HG03442 (cell line): Measurements from ENCODE around the gene ATXN7L1.
"Not testable (repeated sequence)": the region's sequence is repeated elsewhere in the genome, so short reads cannot be mapped to it uniquely, and the experiment has no call there.

Source experiments
- ATAC-seq: cut with Tn5 transposase; IDR thresholded peaks from one replicate; pipeline ENCODE4 v1.9.1; 2021; ENCODE audit warnings: mild to moderate bottlenecking, moderate library complexity; ENCODE audit not compliant: unreplicated experiment

Gene ATXN7L1

DNA sequence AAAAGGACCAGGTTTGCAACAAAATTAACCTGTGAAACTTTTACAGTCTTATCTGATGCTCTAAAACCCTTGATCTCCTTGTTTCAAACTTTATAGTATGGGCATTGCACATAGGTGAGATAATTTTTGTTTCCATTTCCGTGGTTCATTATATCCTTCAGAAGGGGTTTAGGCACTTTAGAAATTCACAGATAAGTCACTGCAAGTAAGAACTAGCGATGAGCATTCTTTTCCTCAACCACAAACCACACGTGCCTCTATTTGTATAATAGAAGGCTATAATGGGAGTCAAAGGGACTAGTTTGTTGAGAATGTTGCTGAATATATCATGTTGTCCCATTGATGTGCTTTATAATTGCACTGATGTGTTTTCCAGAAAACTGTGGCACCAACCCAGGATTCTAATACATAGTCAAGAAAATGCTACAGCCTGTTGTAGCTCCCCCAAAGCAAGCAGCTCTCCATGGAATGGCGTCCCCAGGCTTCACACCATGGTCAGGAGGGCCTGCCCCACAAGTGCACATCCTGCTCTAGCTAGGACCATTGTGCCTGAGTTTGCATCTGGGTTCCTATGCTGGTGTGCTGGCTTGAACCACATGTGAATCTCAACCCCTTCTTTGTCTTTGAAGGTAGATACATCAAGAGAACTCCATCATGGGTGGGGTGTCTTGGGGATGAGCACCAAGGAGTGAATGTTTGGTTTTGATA, 14.0 kb upstream of the ATXN7L1 start:
- ATAC-seq: no peak

- ATAC-seq: no peak
Measured at GRCh38 chr7:105887569-105888189, 11.3 kb upstream of the ATXN7L1 start.

DNA sequence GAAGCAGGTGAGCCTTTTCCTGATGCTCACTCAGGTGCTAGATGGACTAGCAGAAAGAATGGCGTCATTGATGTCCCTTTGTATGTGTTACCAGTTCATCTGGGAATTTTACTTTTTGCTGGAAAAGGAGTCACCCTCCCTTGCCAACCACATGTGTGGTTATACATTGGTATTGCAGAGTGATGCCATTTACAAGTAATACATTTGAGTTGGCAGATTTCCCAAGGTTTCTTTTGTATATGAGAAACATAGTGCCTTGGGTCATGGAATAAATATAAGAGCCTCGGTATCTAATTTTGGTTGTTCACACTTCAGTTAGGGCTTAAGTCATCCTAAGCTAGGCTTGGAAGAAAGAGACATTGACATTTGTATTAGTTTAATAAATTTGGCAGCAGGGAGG, 10.4 kb upstream of the ATXN7L1 start:
- ATAC-seq: no peak

GRCh38 chr7:105885387-105886111, 9.2 kb upstream of the ATXN7L1 start:
- no peak for ATAC-seq

DNA sequence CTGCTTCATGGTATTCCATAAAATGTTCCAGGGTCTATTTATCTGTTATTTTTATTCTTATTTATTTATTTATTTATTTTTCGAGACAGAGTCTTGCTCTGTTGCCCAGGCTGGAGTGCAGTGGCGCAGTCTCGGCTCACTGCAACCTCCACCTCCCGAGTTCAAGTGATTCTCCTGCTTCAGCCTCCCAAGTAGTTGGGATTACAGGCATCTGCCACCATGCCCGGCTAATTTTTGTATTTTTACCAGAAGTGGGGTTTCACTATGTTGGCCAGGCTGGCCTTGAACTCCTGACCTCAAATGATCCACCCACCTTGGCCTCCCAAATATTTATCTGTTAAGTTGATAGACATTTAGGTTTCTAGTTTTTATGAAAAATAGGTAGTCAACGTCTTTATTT, 6.8 kb upstream of the ATXN7L1 start:
- ATAC-seq: not testable (repeated sequence)

- ATAC-seq: no peak
Measured at GRCh38 chr7:105881439-105881838, 5.0 kb upstream of the ATXN7L1 start.

DNA sequence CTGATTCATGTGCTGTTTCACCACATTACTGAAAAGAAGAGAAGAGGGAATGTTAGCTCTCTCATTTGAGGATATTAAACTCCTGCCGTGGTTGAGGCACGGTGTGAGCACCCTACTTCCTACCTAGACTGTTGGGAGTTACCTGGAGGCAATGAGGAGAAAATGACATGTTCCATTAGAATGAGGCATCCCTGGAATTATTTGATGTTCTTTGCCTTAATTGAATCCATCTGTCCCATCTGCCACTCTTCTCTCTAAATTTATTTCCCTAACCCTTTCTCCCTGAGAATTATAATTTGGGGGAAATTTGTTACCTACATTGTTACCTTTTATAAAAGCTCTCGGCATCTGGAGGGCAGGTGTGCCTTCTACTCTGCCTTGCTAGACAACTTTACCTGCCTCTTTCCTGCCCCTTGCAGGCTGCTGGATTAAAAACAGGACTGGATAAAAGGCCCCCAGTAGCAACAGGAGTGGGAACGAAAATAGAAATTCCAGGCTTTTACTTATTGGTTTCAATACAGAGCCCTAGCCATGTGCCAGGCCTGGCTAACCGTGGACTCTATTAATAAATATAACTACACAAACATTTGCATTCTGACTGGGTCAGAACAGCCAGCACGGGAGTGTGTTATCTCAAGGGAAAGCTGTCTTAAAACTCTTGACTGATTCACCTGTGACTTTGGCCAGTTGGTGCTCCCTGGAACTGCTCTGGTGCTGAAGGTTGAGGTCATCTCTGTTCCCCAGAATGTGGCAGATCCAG, 4.4 kb upstream of the ATXN7L1 start:
- no peak for ATAC-seq

GRCh38 chr7:105879782-105880181, 3.4 kb upstream of the ATXN7L1 start:
- no peak for ATAC-seq

DNA sequence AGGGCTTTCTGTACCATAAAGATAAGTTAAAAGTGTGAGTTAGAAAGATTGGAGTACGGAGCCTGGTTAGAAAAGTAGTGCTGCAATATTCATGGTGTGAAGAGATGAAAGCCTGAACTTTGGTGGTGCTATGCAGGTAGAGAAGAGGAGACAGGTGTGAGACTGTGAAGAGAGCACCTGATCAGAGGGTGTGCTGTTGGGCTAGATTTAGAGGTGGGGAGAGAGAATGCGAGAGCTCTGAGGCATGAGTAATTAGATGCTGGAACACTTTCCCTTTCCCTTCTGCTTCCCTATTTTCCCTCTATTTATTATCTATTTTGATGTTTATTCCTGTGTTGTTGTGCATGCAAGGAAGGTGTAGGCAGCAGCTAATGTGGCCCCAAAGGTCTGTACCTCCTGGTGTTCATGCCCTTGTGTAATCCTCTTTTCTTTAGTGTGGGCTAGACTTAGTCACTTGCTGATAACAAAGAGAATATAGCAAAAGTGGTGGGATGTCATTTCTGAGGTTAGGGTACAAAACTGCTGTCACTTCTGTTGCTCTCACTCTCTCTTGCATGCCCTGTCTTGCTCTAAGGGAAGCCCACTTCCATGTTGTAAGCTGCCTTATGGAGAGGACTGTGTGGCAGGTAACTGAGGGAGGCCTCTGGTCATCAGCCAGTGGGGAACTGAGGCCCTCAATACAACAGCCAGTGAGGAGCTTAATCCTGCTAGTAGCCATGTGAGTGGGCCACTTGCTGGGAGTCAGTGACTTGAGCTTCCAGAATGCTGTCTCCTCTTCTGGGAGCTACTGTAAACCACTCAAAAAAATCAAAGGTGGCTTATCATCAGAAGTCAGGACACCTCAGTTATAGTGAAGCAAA, 2.6 kb upstream of the ATXN7L1 start:
- no peak for ATAC-seq

- ATAC-seq: no peak
Measured at GRCh38 chr7:105877736-105878135, 1.3 kb upstream of the ATXN7L1 start.

- no peak for ATAC-seq
Measured at GRCh38 chr7:105876964-105877601, 684 bp upstream of the ATXN7L1 start.

- ATAC-seq: no peak
Measured at GRCh38 chr7:105875505-105875904, 894 bp downstream of the ATXN7L1 start.

DNA sequence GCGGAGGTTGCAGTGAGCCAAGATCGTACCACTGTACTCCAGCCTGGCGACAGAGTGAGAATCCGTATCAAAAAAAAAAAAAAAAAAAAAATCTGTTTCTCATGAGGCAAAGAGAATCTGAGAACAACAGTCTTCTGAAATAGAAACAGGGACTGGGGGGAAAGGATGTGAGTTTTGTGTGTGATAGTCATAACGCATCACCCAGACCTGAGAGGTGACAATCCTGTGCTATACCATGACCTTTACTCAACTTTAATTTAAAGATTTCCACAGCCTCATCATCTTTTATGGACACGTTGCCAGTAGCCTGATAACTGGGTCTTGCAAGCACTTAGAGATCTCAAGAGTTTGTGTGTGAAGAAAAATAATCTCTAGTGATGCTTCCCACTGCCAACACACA, 2.3 kb downstream of the ATXN7L1 start:
- no peak for ATAC-seq

- ATAC-seq: no peak
Measured at GRCh38 chr7:105872491-105872890, 3.9 kb downstream of the ATXN7L1 start.

DNA sequence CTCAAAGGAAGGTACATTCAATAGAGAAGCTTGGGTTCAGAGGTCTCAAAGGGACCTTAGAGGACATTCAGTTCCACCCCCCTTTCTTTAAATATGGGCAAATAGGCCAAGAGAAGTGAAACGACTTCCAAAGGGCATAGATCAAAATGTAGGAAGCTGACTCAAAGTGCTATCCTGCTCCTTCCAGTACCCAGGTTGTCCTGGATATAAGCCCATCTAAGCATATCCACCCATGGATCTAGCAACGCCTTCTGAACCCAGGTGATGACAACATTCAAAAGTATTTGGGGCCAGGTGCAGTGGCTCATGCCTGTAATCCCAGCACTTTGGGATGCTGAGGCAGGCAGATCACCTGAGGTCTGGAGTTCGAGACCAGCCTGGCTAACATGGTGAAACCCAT, 5.3 kb downstream of the ATXN7L1 start:
- ATAC-seq: no peak

DNA sequence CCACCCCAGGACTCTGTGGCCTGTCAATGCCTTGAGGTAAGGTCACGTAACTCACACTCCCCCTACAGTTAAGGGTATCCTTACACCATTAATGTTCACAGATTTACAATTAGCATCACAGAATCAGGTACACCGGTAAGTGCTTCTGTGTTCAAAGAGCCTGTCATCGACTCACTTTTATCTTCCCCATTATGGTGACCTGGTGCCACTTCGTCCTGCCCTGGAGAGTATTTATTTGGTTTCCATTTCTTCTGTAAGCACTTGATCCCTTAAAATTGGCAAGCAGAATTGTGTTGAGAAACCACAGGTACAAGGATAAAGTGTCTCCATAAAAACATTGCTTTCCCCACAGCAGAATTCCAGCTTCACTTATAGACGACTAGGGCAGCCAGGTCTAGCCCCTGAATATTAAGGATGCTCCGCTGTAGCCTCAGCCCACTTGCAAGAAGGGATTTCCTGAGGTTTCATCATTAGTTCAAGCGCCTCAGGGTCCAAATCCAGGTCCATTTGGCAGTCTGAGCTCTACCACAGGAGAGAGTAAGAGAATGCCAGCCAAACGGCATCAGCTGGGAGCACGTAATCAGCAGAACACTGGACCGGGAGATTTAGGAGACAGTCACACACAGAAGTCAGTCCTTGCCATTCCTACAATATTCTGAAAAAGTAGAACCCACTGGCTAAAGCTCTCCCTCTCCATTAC, 10.1 kb downstream of the ATXN7L1 start:
- ATAC-seq: no peak

DNA sequence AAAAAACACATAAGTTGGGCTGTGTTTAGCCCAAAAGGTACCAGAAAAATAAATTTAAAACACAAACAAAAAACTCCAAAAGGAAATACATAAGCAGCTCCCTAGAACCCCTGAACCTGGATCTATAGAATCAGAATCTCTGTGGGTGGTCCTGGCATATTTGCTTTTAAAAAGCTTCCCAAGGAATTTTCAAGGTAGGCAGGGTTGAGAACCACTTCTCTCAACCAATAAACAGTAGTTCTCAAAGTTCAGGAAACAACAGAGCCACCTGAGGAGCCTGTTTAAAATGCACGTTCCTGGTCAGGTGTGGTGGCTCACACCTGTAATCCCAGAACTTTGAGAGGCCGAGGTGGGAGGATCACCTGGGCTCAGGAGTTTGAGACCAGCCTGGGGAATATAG, 12.5 kb downstream of the ATXN7L1 start:
- ATAC-seq: no peak

GRCh38 chr7:105862770-105863169, 13.6 kb downstream of the ATXN7L1 start:
- no peak for ATAC-seq

- ATAC-seq: no peak
Measured at GRCh38 chr7:105862276-105862675, 14.1 kb downstream of the ATXN7L1 start.
